ENCODE data around the gene KLHL17. TPM values are rescaled to one million over a fixed set of nuclear protein-coding genes. Genes with fewer than 3 reads are reported as not detected.

Gene KLHL17
- total RNA-seq, 1 donor from 2014 or later = 47.3 TPM

GRCh38 chr1:925561-926421 lies 34.6 kb upstream of the KLHL17 start:
- intact Hi-C loops (cut with micrococcal nuclease) = loop anchor here (10.0 kb wide), 1 partner anchor 169 kb away; no protein-coding TSS in a partner anchor
- Mint-ChIP-seq H3K27me3 (ENCODE audit: insufficient read depth) (peaks cover 45% of the 10 kb centered on the region), H3K9me3 (no peaks in the 10 kb centered on the region), H3K4me1 (ENCODE audit: low read depth) (peaks cover 6% of the 10 kb centered on the region), H3K27ac (no peak overlapping the region), H3K36me3 (ENCODE audit: low read depth) (no peaks in the 10 kb centered on the region), H3K4me3 (no peak overlapping the region)
- no peak for DNase-seq (ENCODE audit: low spot score)

DNA sequence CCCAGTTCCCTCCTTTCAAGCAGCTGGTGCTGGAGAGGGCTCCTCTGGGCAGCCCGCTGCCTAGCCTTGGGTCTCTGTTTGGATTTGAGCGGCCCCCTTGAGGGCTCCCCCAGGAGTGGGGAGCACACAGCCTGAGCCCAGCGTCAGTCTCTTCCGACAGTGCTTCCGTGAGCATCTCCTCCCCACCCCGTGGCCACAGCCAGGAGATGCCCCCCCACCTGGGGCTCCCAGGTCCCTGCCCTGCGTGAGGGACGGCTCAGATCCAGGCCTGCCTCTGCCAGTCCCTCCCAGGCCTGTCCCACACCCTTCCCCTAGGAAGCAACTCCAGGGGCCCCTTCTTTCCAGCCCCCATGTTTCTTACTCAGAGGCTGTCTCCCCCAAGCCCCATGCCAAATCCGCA lies 33.1 kb upstream of the KLHL17 start:
- no peak overlapping the region for H3K4me3 Mint-ChIP-seq
- H3K4me1 Mint-ChIP-seq (ENCODE audit: low read depth) = peaks cover 6% of the 10 kb centered on the region
- intact Hi-C loops (cut with micrococcal nuclease) = loop anchor here (10.0 kb wide), 1 partner anchor 168 kb away; no protein-coding TSS in a partner anchor
- H3K9me3 Mint-ChIP-seq = no peaks in the 10 kb centered on the region
- no peaks in the 10 kb centered on the region for H3K36me3 Mint-ChIP-seq (ENCODE audit: low read depth)
- H3K27me3 Mint-ChIP-seq (ENCODE audit: insufficient read depth) = peaks cover 43% of the 10 kb centered on the region
- no peak overlapping the region for H3K27ac Mint-ChIP-seq
- DNase-seq (ENCODE audit: low spot score) = no peak

GRCh38 chr1:927748-928147 lies 32.6 kb upstream of the KLHL17 start:
- Mint-ChIP-seq H3K36me3 (ENCODE audit: low read depth) (no peaks in the 10 kb centered on the region), H3K4me3 (no peak overlapping the region), H3K4me1 (ENCODE audit: low read depth) (peaks cover 6% of the 10 kb centered on the region), H3K27me3 (ENCODE audit: insufficient read depth) (peaks cover 39% of the 10 kb centered on the region), H3K9me3 (no peaks in the 10 kb centered on the region), H3K27ac (no peak overlapping the region)
- no peak for DNase-seq (ENCODE audit: low spot score)
- intact Hi-C loops (cut with micrococcal nuclease) = loop anchor here (10.0 kb wide), 1 partner anchor 167 kb away; no protein-coding TSS in a partner anchor

GRCh38 chr1:928825-929661 lies 31.3 kb upstream of the KLHL17 start:
- H3K4me1 Mint-ChIP-seq (ENCODE audit: low read depth) = no peaks in the 10 kb centered on the region

DNA sequence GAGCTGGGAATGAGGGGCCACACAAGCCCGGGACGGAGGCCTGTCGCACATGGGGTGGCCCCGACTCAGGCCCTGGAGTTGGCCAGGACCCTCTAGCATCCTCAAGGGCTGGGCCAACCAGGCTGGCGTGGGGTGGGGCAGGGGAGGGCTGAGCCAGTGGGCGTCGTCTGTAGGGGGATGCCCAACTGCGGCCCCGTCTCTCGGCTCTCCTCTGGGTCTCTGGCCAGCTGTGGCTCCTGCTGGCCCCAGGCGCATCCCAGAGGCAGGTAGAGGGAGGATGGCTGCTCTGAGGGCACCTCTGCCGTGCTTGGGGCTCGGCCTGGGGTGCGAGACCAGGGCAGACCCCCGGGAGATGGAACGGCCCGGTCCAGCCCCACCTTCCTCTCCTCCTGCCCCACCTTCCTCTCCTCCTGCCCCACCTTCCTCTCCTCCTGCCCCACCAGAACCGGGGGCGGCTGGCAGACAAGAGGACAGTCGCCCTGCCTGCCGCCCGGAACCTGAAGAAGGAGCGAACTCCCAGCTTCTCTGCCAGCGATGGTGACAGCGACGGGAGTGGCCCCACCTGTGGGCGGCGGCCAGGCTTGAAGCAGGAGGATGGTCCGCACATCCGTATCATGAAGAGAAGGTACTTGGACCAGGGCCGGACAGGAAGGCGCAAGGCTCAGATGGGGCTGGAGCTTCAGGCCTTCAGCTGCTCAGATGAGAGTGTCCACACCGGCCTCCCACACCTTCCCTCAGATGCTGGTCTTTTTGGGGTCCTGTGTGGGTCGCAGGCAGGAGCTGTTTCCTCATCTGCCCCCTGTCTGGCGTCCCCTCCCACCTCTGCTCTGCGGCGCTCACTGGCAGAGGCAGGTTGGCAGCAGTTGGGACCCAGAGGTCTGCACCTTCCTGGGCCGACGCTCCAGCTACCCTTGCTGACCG lies 30.4 kb upstream of the KLHL17 start:
- Mint-ChIP-seq H3K27ac (no peak overlapping the region), H3K27me3 (ENCODE audit: insufficient read depth) (peaks cover 36% of the 10 kb centered on the region), H3K9me3 (no peaks in the 10 kb centered on the region), H3K4me3 (no peak overlapping the region), H3K4me1 (ENCODE audit: low read depth) (no peaks in the 10 kb centered on the region), H3K36me3 (ENCODE audit: low read depth) (no peaks in the 10 kb centered on the region)
- no peak for DNase-seq (ENCODE audit: low spot score)
- intact Hi-C loops (cut with micrococcal nuclease) = loop anchor here (10.0 kb wide), 1 partner anchor 165 kb away; no protein-coding TSS in a partner anchor

More at GRCh38 chr1:928825-929661, 31.3 kb upstream of the KLHL17 start:
- H3K36me3 Mint-ChIP-seq (ENCODE audit: low read depth) = no peaks in the 10 kb centered on the region
- no peaks in the 10 kb centered on the region for H3K9me3 Mint-ChIP-seq
- intact Hi-C loops (cut with micrococcal nuclease) = loop anchor here (10.0 kb wide), 1 partner anchor 166 kb away; no protein-coding TSS in a partner anchor
- no peak overlapping the region for H3K27ac Mint-ChIP-seq
- H3K27me3 Mint-ChIP-seq (ENCODE audit: insufficient read depth) = peaks cover 35% of the 10 kb centered on the region
- H3K4me3 Mint-ChIP-seq = no peak overlapping the region
- DNase-seq (ENCODE audit: low spot score) = no peak

GRCh38 chr1:930633-931138 lies 29.7 kb upstream of the KLHL17 start:
- Mint-ChIP-seq H3K4me1 (ENCODE audit: low read depth) (no peaks in the 10 kb centered on the region), H3K27me3 (ENCODE audit: insufficient read depth) (peaks cover 40% of the 10 kb centered on the region), H3K27ac (no peak overlapping the region), H3K9me3 (no peaks in the 10 kb centered on the region), H3K4me3 (no peak overlapping the region), H3K36me3 (ENCODE audit: low read depth) (no peaks in the 10 kb centered on the region)
- DNase-seq (ENCODE audit: low spot score) = no peak
- intact Hi-C loops (cut with micrococcal nuclease) = no loop called here

DNA sequence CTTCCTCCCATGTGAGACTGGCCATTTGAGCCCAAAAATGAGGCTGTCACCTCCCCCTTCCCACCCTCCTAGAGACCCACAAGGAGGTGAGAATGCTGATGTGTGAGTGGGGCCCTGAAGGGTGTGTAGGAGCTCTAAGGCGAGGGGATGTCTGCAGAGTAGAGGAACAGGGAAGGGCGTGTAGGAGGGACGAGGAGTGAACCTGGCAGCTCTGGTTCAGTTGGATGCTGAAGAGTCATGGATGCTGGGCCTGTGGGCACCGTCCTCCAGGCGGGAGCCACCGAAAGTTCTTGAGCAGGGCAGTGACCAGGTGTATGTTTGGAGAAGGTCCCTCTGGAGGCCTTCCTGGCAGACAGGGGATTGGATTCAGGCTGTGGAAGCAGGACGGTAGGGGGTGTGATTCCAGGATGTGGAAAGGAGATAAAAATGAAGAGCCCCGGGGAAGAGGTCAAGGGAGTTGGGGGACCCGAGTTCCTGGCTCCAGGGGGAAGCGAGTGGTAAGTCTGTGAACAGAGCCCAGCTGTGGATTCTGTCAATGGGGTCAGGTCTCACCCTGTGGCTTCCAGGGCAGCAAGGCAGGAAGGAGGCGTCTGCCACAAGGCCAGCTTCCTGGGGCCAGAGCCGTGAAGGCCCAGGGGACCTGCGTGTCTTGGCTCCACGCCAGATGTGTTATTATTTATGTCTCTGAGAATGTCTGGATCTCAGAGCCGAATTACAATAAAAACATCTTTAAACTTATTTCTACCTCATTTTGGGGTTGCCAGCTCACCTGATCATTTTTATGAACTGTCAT lies 28.8 kb upstream of the KLHL17 start:
- H3K4me1 Mint-ChIP-seq (ENCODE audit: low read depth) = no peaks in the 10 kb centered on the region
- no peaks in the 10 kb centered on the region for H3K36me3 Mint-ChIP-seq (ENCODE audit: low read depth)
- no peak for DNase-seq (ENCODE audit: low spot score)
- peaks cover 31% of the 10 kb centered on the region for H3K27me3 Mint-ChIP-seq (ENCODE audit: insufficient read depth)
- H3K4me3 Mint-ChIP-seq = no peak overlapping the region
- intact Hi-C loops (cut with micrococcal nuclease) = no loop called here
- no peaks in the 10 kb centered on the region for H3K9me3 Mint-ChIP-seq
- no peak overlapping the region for H3K27ac Mint-ChIP-seq

DNA sequence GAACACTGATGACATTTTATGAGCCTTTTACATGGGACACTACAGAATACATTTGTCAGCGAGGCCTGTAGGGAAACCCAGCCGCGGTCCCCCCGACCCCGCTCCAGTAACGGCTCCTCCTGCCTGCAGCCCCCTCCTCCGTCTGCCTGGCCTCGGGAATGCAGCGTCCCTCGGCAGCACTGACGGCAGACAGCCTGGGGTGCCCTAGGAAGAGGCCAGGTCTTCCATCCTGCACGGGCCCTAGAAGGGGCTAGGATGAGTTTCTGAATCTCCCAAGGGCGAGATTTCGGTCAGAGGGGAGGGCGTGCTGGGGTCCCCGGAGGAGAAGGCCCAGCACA lies 28.2 kb upstream of the KLHL17 start:
- no peak for DNase-seq (ENCODE audit: low spot score)
- intact Hi-C loops (cut with micrococcal nuclease) = no loop called here
- no peak overlapping the region for H3K27ac Mint-ChIP-seq
- no peaks in the 10 kb centered on the region for H3K4me1 Mint-ChIP-seq (ENCODE audit: low read depth)
- H3K9me3 Mint-ChIP-seq = no peaks in the 10 kb centered on the region
- H3K27me3 Mint-ChIP-seq (ENCODE audit: insufficient read depth) = peaks cover 26% of the 10 kb centered on the region
- no peaks in the 10 kb centered on the region for H3K36me3 Mint-ChIP-seq (ENCODE audit: low read depth)
- no peak overlapping the region for H3K4me3 Mint-ChIP-seq

DNA sequence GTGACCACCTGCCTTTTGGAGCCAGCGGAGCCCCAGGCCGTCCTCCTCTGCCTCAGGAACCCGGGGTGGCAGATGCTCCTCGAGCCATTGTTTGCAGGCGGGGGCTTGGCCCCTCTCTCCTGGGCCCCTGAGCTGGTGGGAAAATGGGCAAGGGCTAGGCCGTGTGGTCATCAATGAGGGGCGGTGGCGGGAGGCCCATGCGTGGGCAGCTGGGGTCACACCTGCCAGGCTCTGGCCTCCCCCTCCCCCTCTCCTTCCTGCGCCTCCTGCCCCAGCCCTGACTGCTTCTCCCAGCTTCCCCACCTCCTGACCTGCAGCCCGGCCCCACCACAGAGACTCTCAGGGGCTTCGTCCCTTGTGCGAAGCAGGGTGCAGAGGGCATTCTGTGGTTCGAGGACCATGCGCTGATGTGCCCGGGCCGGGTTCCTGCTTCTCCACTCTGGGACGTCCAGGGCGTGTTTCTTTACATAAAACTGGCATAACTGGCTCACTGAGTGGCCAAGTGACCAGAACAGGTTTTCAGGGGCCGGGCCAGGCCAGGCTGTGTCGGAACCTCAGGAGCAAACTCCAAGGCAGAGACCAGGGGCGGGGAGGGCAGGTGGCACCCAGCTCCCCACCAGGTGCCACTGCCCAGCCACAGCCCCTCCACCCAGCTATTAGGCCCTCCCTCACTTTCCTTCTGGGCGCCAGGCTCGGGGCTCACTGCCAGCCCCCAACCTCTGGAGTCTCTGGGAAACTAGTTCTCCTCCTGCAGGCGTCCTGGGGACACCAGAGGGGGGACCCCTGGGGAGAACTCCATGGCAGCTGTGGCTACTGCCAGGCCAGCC lies 27.4 kb upstream of the KLHL17 start:
- H3K27me3 Mint-ChIP-seq (ENCODE audit: insufficient read depth) = peaks cover 23% of the 10 kb centered on the region
- H3K4me1 Mint-ChIP-seq (ENCODE audit: low read depth) = no peaks in the 10 kb centered on the region
- H3K9me3 Mint-ChIP-seq = no peaks in the 10 kb centered on the region
- H3K4me3 Mint-ChIP-seq = no peak overlapping the region
- H3K36me3 Mint-ChIP-seq (ENCODE audit: low read depth) = no peaks in the 10 kb centered on the region
- no peak overlapping the region for H3K27ac Mint-ChIP-seq
- no peak for DNase-seq (ENCODE audit: low spot score)
- intact Hi-C loops (cut with micrococcal nuclease) = no loop called here

DNA sequence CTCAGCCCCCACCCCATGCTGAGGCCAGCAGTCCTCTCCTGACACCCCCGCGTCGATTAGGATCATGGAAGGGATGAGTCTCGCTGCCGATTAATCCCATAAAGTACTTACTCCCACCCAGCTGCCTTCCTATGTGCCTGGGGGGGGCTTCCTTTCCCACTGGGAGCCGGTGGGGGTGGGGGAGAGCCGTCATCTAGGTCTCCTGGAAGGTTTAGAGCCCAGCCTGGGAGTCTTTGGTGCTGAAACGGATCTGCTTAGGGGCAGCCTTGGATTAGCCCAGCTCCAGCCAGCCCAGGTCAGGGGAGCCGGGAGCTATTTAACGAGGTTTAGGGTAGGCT lies 26.8 kb upstream of the KLHL17 start:
- no peaks in the 10 kb centered on the region for H3K36me3 Mint-ChIP-seq (ENCODE audit: low read depth)
- DNase-seq (ENCODE audit: low spot score) = no peak
- intact Hi-C loops (cut with micrococcal nuclease) = no loop called here
- no peak overlapping the region for H3K27ac Mint-ChIP-seq
- no peaks in the 10 kb centered on the region for H3K9me3 Mint-ChIP-seq
- no peaks in the 10 kb centered on the region for H3K4me1 Mint-ChIP-seq (ENCODE audit: low read depth)
- H3K4me3 Mint-ChIP-seq = no peak overlapping the region
- peaks cover 29% of the 10 kb centered on the region for H3K27me3 Mint-ChIP-seq (ENCODE audit: insufficient read depth)

DNA sequence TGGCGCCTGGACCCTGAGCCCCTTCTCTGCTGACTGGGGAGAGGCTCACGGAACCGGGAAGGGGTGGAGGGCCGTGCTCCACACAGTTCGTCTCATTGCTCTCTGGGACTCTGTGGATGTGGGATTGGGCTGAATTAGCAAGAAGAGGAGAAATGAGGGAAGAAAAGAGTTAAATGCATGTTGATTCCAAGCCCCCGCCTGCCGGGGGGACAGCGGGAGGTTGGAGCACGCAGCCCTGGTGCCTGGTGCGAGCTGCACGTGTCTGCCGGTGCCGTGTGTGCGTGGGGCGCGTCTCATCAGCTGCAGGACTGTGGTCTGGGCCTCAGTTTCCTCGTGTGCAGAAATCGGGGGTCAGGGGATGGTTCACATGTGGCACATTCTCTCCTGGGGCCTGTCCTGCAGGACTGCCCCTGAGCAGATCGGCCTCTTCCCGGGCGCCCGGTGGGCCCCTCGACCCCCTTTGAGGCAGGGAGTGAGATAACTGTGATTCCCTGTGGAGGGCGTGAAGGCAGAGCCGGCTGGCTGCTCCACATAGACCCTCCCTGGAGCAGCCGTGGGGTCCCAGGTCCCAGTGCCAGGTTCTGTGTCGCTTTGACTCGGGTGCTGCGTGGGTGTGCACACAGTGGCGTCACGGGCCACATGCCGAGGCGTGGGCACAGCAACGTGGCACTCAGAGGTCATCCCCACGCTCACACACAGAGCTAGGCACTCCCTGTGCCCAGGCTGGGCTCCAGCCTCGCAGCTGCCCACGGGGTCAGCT lies 25.2 kb upstream of the KLHL17 start:
- no peaks in the 10 kb centered on the region for H3K9me3 Mint-ChIP-seq
- intact Hi-C loops (cut with micrococcal nuclease) = no loop called here
- no peak overlapping the region for H3K4me3 Mint-ChIP-seq
- peak overlapping the region; percentile 23 for H3K27ac Mint-ChIP-seq
- H3K36me3 Mint-ChIP-seq (ENCODE audit: low read depth) = no peaks in the 10 kb centered on the region
- H3K27me3 Mint-ChIP-seq (ENCODE audit: insufficient read depth) = peaks cover 35% of the 10 kb centered on the region
- no peaks in the 10 kb centered on the region for H3K4me1 Mint-ChIP-seq (ENCODE audit: low read depth)
- DNase-seq (ENCODE audit: low spot score) = no peak
